Calu3 (cell line): ENCODE data around the gene WDFY2. TPM values are rescaled to one million over a fixed set of nuclear protein-coding genes. Genes with fewer than 3 reads are reported as not detected.

Experiments
- BruUV-seq: library from RNA; stranded (reverse); fragments of 400-500 nt; replicated peaks from 2 replicates; lab custom pipeline; 2021; lab: Mats Ljungman, UMichigan
- CTCF ChIA-PET: fragments of 300-600 bp; sonication (Branson Sonifier 250); formaldehyde crosslinking; loops from one replicate; lab custom pipeline; 2022; ENCODE audit warnings: antibody characterized with exemption; lab: Charles Lee
- DNase-seq: peaks from one replicate; pipeline ENCODE4 v3.0.0; 2022
- H3K27ac Mint-ChIP-seq: one replicate; pipeline ENCODE4 v1.8.0; 2022; ENCODE audit warnings: mixed read lengths; ENCODE audit not compliant: unreplicated experiment
- H3K27me3 Mint-ChIP-seq: one replicate; pipeline ENCODE4 v1.8.0; 2022; ENCODE audit warnings: mixed read lengths; ENCODE audit not compliant: unreplicated experiment
- H3K36me3 Mint-ChIP-seq: one replicate; pipeline ENCODE4 v1.8.0; 2022; ENCODE audit warnings: mild to moderate bottlenecking, moderate library complexity, mixed read lengths; ENCODE audit not compliant: insufficient read depth, unreplicated experiment
- H3K4me1 Mint-ChIP-seq: one replicate; pipeline ENCODE4 v1.8.0; 2022; ENCODE audit warnings: mild to moderate bottlenecking, low read depth, mixed read lengths; ENCODE audit not compliant: unreplicated experiment
- H3K4me3 Mint-ChIP-seq: one replicate; pipeline ENCODE4 v1.8.0; 2022; ENCODE audit warnings: mild to moderate bottlenecking, low read depth, moderate library complexity, mixed read lengths; ENCODE audit not compliant: unreplicated experiment
- H3K9me3 Mint-ChIP-seq: one replicate; pipeline ENCODE4 v1.8.0; 2022; ENCODE audit warnings: low read depth, mixed read lengths; ENCODE audit not compliant: unreplicated experiment
- CTCF ChIP-seq: fragments of 200-600 bp; IDR thresholded peaks from one replicate; pipeline ENCODE4 v1.8.0; 2022; ENCODE audit warnings: antibody characterized with exemption; ENCODE audit not compliant: unreplicated experiment
- intact Hi-C: fragments of 100-400 bp; cut with micrococcal nuclease; formaldehyde crosslinking; loops from one replicate; pipeline ENCODE4 v1.10.0; 2022; ENCODE audit not compliant: unreplicated experiment
- total RNA-seq: library from RNA; stranded (reverse); gene quantifications from 2 replicates; pipeline ENCODE4 v1.2.3, GENCODE V29; 2022

The WDFY2 gene
- total RNA-seq, 1 experiment from 2014 or later = 5.9 TPM

GRCh38 chr13:51733374-51734298 is 149.4 kb downstream of the WDFY2 start:
- no peaks in the 10 kb centered on the region for H3K27me3 Mint-ChIP-seq
- CTCF ChIA-PET = interaction anchor here (1.0 kb wide), 1 partner anchor 64 kb away, joined by 3 read pairs; no protein-coding TSS in a partner anchor
- H3K9me3 Mint-ChIP-seq = no peaks in the 10 kb centered on the region
- peaks cover 10% of the 10 kb centered on the region for H3K4me1 Mint-ChIP-seq
- no peaks in the 10 kb centered on the region for H3K36me3 Mint-ChIP-seq
- intact Hi-C loops = loop anchor here (5.0 kb wide), 2 partner anchors 69 to 296 kb away; partner anchors contain the start of gene DHRS12
- TF ChIP-seq CTCF = no peak
- H3K27ac Mint-ChIP-seq = no peak overlapping the region
- DNase-seq = no peak
- no peak overlapping the region for H3K4me3 Mint-ChIP-seq
- no TSS peak for BruUV-seq

GRCh38 chr13:51734786-51735185 is 150.5 kb downstream of the WDFY2 start:
- DNase-seq = no peak
- no peak for TF ChIP-seq CTCF
- no peaks in the 10 kb centered on the region for H3K9me3 Mint-ChIP-seq
- no peaks in the 10 kb centered on the region for H3K27me3 Mint-ChIP-seq
- no peak overlapping the region for H3K4me3 Mint-ChIP-seq
- intact Hi-C loops = loop anchor here (5.0 kb wide), 2 partner anchors 68 to 297 kb away; partner anchors contain the start of gene DHRS12
- CTCF ChIA-PET = no interaction called here
- no peak overlapping the region for H3K27ac Mint-ChIP-seq
- no peaks in the 10 kb centered on the region for H3K36me3 Mint-ChIP-seq
- no TSS peak for BruUV-seq
- H3K4me1 Mint-ChIP-seq = peaks cover 10% of the 10 kb centered on the region

- Mint-ChIP-seq H3K9me3 (no peaks in the 10 kb centered on the region), H3K27me3 (no peaks in the 10 kb centered on the region), H3K27ac (no peak overlapping the region), H3K4me3 (no peak overlapping the region), H3K4me1 (peaks cover 10% of the 10 kb centered on the region), H3K36me3 (no peaks in the 10 kb centered on the region)
- BruUV-seq = no TSS peak
- no peak for TF ChIP-seq CTCF
- CTCF ChIA-PET = interaction anchor here (0.7 kb wide), 1 partner anchor 765 kb away, joined by 3 read pairs; no protein-coding TSS in a partner anchor
- DNase-seq = no peak
- intact Hi-C loops = no loop called here
These were observed 153.3 kb downstream of the WDFY2 start for GRCh38 chr13:51737609-51738008.

- DNase-seq = no peak
- Mint-ChIP-seq H3K27ac (no peak overlapping the region), H3K4me1 (peaks cover 6% of the 10 kb centered on the region), H3K9me3 (no peaks in the 10 kb centered on the region), H3K36me3 (no peaks in the 10 kb centered on the region), H3K27me3 (no peaks in the 10 kb centered on the region), H3K4me3 (no peak overlapping the region)
- BruUV-seq = no TSS peak
- CTCF ChIA-PET = no interaction called here
- no peak for TF ChIP-seq CTCF
- intact Hi-C loops = no loop called here
These were observed 154.1 kb downstream of the WDFY2 start for GRCh38 chr13:51738226-51738905.
